Chondrocyte (in vitro differentiated cells): ENCODE results near the gene MISP3. TPM values are rescaled to one million over a fixed set of nuclear protein-coding genes. Genes with fewer than 3 reads are reported as not detected.

ENCODE experiments used
- DNase-seq: peaks from one replicate; pipeline ENCODE4 v3.0.0; 2021; ENCODE audit warnings: mixed read lengths, low spot score
- H3K27ac Mint-ChIP-seq: one replicate; pipeline ENCODE4 v1.8.0; 2021; ENCODE audit warnings: mild to moderate bottlenecking, moderate library complexity, mixed read lengths; ENCODE audit not compliant: unreplicated experiment
- H3K27me3 Mint-ChIP-seq: 2 replicates; pipeline ENCODE4 v1.8.0; 2021; ENCODE audit warnings: low read depth, mixed read lengths
- H3K36me3 Mint-ChIP-seq: 2 replicates; pipeline ENCODE4 v1.8.0; 2021; ENCODE audit warnings: low read depth, mixed read lengths
- H3K4me1 Mint-ChIP-seq: 2 replicates; pipeline ENCODE4 v1.8.0; 2021; ENCODE audit warnings: low read depth, mild to moderate bottlenecking, mixed read lengths
- H3K4me3 Mint-ChIP-seq: one replicate; pipeline ENCODE4 v1.8.0; 2021; ENCODE audit warnings: mild to moderate bottlenecking, moderate library complexity, mixed read lengths; ENCODE audit not compliant: unreplicated experiment
- H3K9me3 Mint-ChIP-seq: 2 replicates; pipeline ENCODE4 v1.8.0; 2021; ENCODE audit warnings: low read depth, mixed read lengths
- total RNA-seq: library from RNA; stranded (reverse); gene quantifications from 3 replicates; pipeline ENCODE4 v1.2.1, GENCODE V29; 2021
- TF ChIP-seq, protein P1 (sequence below): fragments of 200-600 bp; sonication (generic); IDR thresholded peaks from 2 replicates; pipeline ENCODE4 v1.5.0; 2021; ENCODE audit warnings: antibody characterized with exemption, mild to moderate bottlenecking, moderate library complexity

Gene MISP3
- total RNA-seq, 1 donor from 2014 or later, result 2.0 TPM

DNA sequence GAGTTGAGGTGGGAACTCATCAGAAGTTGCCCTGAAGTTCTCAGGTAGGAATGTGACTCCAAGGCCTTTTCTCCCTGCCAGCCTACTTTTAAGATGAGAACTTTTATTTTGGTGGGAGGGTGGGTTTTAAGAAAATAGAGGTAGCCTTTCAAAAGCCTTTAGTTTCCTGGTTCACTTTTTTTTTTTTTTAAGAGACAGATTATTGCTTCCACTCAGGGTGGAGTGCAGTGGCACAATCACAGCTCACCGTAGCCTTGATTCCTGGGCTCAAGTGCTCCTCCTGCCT is 10.0 kb downstream of the MISP3 start:
- Mint-ChIP-seq H3K27me3 (no peaks in the 10 kb centered on the region), H3K4me3 (peak overlapping the region; percentile 96), H3K4me1 (peaks cover 22% of the 10 kb centered on the region), H3K36me3 (peaks cover 2% of the 10 kb centered on the region), H3K9me3 (no peaks in the 10 kb centered on the region), H3K27ac (peak overlapping the region; percentile 20)
- DNase-seq, result no peak
- TF ChIP-seq, protein P1, sequence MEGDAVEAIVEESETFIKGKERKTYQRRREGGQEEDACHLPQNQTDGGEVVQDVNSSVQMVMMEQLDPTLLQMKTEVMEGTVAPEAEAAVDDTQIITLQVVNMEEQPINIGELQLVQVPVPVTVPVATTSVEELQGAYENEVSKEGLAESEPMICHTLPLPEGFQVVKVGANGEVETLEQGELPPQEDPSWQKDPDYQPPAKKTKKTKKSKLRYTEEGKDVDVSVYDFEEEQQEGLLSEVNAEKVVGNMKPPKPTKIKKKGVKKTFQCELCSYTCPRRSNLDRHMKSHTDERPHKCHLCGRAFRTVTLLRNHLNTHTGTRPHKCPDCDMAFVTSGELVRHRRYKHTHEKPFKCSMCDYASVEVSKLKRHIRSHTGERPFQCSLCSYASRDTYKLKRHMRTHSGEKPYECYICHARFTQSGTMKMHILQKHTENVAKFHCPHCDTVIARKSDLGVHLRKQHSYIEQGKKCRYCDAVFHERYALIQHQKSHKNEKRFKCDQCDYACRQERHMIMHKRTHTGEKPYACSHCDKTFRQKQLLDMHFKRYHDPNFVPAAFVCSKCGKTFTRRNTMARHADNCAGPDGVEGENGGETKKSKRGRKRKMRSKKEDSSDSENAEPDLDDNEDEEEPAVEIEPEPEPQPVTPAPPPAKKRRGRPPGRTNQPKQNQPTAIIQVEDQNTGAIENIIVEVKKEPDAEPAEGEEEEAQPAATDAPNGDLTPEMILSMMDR, result no peak

DNA sequence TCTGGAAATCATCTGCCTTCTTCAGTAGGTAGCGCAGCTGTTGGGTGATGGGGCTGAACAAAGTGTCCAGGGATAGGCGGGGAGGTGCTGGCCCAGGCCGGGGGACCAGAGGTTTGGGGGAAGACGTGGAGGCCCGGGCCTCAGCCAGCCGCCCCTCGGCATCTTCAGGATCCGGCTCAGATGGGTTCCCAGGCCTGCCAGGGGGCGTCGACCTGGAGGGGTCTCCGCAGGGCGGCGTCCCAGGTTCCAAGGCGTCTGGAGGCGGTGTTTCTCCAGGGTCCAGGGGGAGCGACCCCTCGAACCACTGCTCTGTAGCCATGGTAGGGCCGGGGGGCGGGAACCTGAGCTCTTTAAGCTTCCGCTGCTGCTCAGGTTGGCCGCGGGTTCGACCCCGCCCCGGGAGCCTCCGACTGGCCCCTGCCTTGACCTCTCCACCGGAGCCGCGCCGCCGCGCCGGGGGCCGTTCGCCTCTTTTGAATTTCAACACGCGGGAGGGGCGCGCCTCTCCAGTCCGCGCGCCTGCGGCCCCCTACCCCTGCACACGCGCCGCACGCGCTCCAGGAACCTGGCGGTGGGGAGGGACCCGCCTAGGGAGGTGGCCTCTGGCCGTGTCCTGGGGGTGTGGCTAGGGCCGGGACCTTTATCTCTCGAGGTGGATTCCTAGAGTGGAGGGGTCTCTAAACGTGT is 12.9 kb downstream of the MISP3 start, which contains the start of gene C19orf67:
Gene C19orf67, minus strand, starts transcription at position 475 of the 687 bp plus-strand sequence. Its CDS starts 156 bp downstream, at position 319.
- TF ChIP-seq, protein P1, result no peak
- Mint-ChIP-seq H3K27me3 (no peaks in the 10 kb centered on the region), H3K4me3 (no peak within 1 kb of the TSS), H3K4me1 (peaks cover 26% of the 10 kb centered on the region), H3K36me3 (peaks cover 10% of the 10 kb centered on the region), H3K9me3 (no peaks in the 10 kb centered on the region), H3K27ac (no peak within 1 kb of the TSS)
- DNase-seq, result no peak

DNA sequence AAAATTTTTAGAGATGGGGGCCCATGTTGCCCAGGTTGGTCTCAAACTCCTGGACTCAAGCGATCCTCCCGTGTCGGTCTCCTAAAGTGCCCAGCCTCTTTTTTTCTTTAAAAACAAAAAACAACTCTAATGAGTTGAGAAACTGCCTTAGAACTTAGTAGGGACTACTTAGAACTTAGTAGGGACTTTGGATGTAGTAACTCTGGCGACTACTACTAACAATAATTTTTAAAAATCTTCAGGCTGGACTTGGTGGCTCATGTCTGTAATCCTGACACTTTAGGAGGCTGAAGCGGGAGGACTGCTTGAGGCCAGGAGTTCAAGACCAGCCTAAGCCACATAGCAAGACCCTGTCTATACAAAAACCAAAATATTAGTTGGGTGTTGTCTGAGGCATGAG is 13.5 kb downstream of the MISP3 start:
- no peak for DNase-seq
- no peaks in the 10 kb centered on the region for H3K27me3 Mint-ChIP-seq
- H3K9me3 Mint-ChIP-seq, result no peaks in the 10 kb centered on the region
- H3K4me3 Mint-ChIP-seq, result no peak overlapping the region
- H3K27ac Mint-ChIP-seq, result no peak overlapping the region
- H3K4me1 Mint-ChIP-seq, result peaks cover 20% of the 10 kb centered on the region
- TF ChIP-seq, protein P1, result no peak
- H3K36me3 Mint-ChIP-seq, result peaks cover 10% of the 10 kb centered on the region

DNA sequence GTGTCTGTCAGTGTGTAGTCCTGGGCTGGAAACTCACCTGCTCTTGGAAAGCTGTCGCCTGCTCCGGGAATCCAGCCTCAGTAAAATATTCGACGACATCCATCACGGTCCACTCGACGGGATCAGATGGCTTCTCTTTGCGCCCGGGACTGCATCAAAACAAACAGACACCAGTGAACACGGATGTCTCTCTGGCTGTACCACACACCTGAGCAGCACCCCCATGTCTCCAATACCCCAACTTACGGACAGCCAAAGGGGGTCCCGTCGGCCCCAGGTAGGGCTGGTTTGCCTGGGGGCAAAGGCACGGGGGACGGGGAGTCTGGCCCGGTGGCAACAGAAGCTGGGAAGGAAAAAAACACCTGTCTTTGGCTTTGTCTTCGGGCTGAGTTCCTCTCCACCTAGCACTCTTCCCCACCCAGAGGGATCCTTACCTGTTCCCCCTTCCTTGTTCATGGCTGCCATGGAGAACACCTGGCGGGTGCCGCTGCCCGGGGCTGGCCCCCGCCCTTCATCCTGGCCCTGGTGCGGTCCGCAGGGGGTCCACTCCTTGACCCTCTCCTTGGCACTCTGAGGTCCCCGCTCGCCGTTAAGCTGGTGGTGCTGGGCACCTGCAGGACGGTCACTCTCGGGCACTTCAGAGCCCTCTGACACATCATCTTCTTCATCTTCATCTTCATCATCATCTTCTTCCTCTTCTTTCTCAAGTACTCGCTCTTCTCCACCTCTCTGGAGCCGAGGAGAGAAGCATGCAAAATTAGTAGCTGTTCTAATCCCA is 16.2 kb downstream of the MISP3 start:
- TF ChIP-seq, protein P1, result no peak
- no peak overlapping the region for H3K27ac Mint-ChIP-seq
- H3K4me3 Mint-ChIP-seq, result peak overlapping the region; percentile 63
- peaks cover 19% of the 10 kb centered on the region for H3K4me1 Mint-ChIP-seq
- peaks cover 10% of the 10 kb centered on the region for H3K36me3 Mint-ChIP-seq
- no peak for DNase-seq
- H3K9me3 Mint-ChIP-seq, result peaks cover 8% of the 10 kb centered on the region
- H3K27me3 Mint-ChIP-seq, result no peaks in the 10 kb centered on the region

DNA sequence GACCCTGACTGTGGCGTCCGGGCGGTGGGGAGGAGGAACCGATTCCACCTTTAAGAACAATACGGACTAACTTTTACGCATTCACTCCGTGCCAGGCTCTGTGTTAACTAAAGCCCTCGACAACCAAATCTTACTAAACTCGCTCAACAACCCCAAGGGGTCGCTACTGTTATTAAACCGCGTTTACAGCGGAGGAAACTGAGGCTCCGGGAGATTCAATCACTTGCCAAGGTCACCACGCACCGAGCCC is 16.8 kb downstream of the MISP3 start:
- Mint-ChIP-seq H3K4me3 (peak overlapping the region; percentile 63), H3K36me3 (peaks cover 10% of the 10 kb centered on the region), H3K27me3 (no peaks in the 10 kb centered on the region), H3K27ac (peak overlapping the region; percentile 0), H3K9me3 (peaks cover 8% of the 10 kb centered on the region), H3K4me1 (peaks cover 19% of the 10 kb centered on the region)
- TF ChIP-seq, protein P1, result peak; percentile 67
- no peak for DNase-seq
